Thyroid gland (tissue), 4 donors: ENCODE data around the gene CEP83. TPM values are rescaled to one million over a fixed set of nuclear protein-coding genes. Genes with fewer than 3 reads are reported as not detected.
"Not testable (repeated sequence)": the region's sequence is repeated elsewhere in the genome, so short reads cannot be mapped to it uniquely, and the experiment has no call there.

ENCODE experiments used
- DNase-seq, 2 donors: peaks; one replicate each; pipeline ENCODE4 v3.0.0-alpha.2; 2019
- H3K27ac ChIP-seq, 3 donors: fragments of 200-600 bp; sonication (generic); 1 replicate in 2 of 3; 2 replicates in 1 of 3; pipeline ENCODE4 v1.5.1; 2016 to 2019; ENCODE audit warnings: mild to moderate bottlenecking in 1 of 3, moderate library complexity in 1 of 3
- H3K27me3 ChIP-seq: fragments of 200-600 bp; sonication (generic); one replicate; pipeline ENCODE4 v1.5.1; 2019
- H3K36me3 ChIP-seq, 2 donors: fragments of 200-600 bp; sonication (generic); one replicate each; pipeline ENCODE4 v1.5.1; 2016 to 2019
- H3K4me1 ChIP-seq, 2 donors: fragments of 200-600 bp; sonication (generic); one replicate each; pipeline ENCODE4 v1.5.1; 2017 to 2019
- H3K4me3 ChIP-seq, 3 donors: fragments of 200-600 bp; sonication (generic); replicated peaks in 1 of 3; 1 replicate in 2 of 3; 2 replicates in 1 of 3; pipeline ENCODE4 v1.5.1; 2016; ENCODE audit warnings: mild to moderate bottlenecking in 1 of 3
- H3K9me3 ChIP-seq: fragments of 200-600 bp; sonication (generic); one replicate; pipeline ENCODE4 v1.5.1; 2017
- POLR2A ChIP-seq, 2 donors: fragments of 450-650 bp; IDR thresholded peaks; one replicate each; pipeline ENCODE4 v1.6.1; 2017; ENCODE audit warnings: antibody characterized with exemption in 2 of 2, mild to moderate bottlenecking in 2 of 2, moderate library complexity in 1 of 2
- WGBS, 2 donors: methylation state at CpG; one replicate each; pipeline ENCODE4 v1.1.5; 2017; 5-methylcytosine and 5-hydroxymethylcytosine counted together
- intact Hi-C: fragments of 100-400 bp; cut with DNase I; formaldehyde crosslinking; loops from one replicate; pipeline ENCODE4 v1.15.1; 2023
- total RNA-seq, 4 donors: library from RNA; depleted of rRNA; stranded (reverse); fragments of >200 nt; gene quantifications; one replicate each; pipeline ENCODE4 v1.2.3, GENCODE V29; 2016
- TF ChIP-seq, protein P1 (sequence below), 6 experiments: fragments of 200-600 bp in 3 of 6; fragments of 450-650 bp in 3 of 6; sonication (generic) in 3 of 6; IDR thresholded peaks; one replicate each; pipeline ENCODE4 v1.5.1; 2016 to 2019; ENCODE audit warnings: antibody characterized with exemption in 6 of 6, mild to moderate bottlenecking in 2 of 6, inconsistent platforms in 1 of 6, moderate library complexity in 1 of 6

The CEP83 gene
- total RNA-seq, 4 donors from 2014 or later: 24.1 to 41.9 (median 29.4) TPM

DNA sequence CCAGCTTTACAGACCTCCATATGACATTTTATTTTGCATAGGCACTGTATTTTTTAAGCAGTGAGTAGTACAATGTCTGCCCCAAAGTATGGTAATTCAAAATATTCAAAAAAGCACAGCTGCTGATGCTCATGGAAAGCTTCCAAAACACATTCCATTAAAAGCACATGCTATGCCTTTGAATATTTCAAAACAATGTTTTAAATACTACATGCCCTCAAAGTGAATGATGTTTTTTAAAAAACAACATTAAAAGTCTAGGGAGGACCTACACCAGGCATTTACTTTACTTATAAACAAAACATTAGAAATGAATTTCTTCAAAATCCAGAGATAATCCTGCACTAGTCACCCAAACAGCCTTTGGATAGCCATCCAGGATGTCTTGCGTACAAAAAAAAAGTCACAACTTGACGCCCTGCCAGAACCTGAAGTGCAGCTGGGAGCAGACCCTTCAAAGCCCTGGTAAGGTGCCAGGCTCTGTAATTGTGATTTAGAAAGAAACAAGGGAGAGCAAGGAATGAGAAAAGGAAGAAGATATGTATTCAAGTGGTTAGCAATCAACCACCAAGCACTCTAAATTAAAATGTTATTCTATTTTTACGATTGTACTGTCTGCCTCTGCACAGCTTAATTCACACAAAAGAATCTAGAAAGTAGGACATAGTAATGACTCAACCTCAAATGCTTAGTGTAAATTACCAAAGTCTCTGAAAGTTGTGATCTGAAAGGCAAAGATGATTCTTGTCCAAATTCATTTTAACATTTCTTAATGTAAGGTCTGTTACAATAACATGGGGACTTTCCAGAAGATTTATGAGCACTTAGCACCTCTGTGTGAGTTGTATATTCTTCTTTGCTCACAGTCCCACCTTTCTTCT is 31.9 kb downstream of the CEP83 start:
- DNase-seq: peak; percentile 89
- WGBS, 2 donors: 8 to 11% methylated on average over 3 of the region's 3 CpGs
- Histone ChIP-seq H3K4me1 (peaks cover 0 to 13% of the 10 kb centered on the region in 2 donors), H3K27ac (peak overlapping the region; percentile 28 to 38 (median 33)), H3K36me3 (no peaks in the 10 kb centered on the region), H3K4me3 (no peak overlapping the region), H3K27me3 (no peaks in the 10 kb centered on the region), H3K9me3 (no peaks in the 10 kb centered on the region)
- no peak for TF ChIP-seq POLR2A (IDR thresholded peaks at IDR 0.05)
- TF ChIP-seq, protein P1, sequence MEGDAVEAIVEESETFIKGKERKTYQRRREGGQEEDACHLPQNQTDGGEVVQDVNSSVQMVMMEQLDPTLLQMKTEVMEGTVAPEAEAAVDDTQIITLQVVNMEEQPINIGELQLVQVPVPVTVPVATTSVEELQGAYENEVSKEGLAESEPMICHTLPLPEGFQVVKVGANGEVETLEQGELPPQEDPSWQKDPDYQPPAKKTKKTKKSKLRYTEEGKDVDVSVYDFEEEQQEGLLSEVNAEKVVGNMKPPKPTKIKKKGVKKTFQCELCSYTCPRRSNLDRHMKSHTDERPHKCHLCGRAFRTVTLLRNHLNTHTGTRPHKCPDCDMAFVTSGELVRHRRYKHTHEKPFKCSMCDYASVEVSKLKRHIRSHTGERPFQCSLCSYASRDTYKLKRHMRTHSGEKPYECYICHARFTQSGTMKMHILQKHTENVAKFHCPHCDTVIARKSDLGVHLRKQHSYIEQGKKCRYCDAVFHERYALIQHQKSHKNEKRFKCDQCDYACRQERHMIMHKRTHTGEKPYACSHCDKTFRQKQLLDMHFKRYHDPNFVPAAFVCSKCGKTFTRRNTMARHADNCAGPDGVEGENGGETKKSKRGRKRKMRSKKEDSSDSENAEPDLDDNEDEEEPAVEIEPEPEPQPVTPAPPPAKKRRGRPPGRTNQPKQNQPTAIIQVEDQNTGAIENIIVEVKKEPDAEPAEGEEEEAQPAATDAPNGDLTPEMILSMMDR (IDR thresholded peaks at IDR 0.05): no peak
- intact Hi-C loops: no loop called here

DNA sequence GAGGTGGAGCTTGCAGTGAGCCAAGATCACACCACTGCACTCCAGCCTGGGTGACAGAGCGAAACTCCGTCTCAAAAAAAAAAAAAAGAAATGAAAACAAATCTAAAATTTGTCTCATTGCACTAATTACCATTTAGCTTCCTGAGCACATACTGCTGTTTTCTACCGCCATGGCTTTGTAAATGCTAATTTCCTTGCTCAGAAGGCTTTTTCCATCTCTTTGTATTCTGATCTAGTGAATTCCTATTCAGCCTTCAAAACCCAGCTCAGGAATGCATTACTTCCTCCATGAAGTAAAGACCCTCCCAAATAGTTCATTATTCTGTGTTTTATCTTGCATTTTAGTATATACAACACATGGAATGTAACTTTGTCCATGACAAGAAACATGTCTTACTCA is 33.6 kb downstream of the CEP83 start:
- no peak overlapping the region for H3K4me3 ChIP-seq
- no peaks in the 10 kb centered on the region for H3K9me3 ChIP-seq
- no peaks in the 10 kb centered on the region for H3K36me3 ChIP-seq
- peaks cover 0 to 13% of the 10 kb centered on the region in 2 donors for H3K4me1 ChIP-seq
- no peaks in the 10 kb centered on the region for H3K27me3 ChIP-seq
- DNase-seq: no peak
- TF ChIP-seq, protein P1 (IDR thresholded peaks at IDR 0.05): no peak
- TF ChIP-seq POLR2A (IDR thresholded peaks at IDR 0.05): no peak
- WGBS, 2 donors: 96 to 97% methylated on average over 3 of the region's 3 CpGs
- intact Hi-C loops: no loop called here
- no peak overlapping the region for H3K27ac ChIP-seq

DNA sequence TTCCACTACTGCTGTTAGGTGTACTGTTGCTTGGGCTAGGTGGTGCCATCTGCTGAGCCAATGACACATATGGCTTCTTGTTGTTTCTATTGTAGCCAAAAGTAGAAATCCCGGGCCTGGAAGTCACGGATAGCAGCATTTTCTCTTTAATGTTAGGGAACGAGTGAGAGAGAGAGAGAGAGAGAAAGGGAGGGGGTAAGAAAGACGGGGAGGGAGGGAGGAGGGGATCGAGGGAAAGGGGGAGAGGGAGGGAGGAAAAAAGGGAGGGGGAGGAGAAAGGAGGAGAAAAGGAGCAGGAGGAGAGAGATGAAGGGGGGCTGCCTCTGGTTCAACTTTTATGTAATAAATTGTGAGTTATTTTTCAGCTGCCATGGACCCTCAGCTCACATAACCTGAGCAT is 34.8 kb downstream of the CEP83 start:
- peaks cover 0 to 13% of the 10 kb centered on the region in 2 donors for H3K4me1 ChIP-seq
- intact Hi-C loops, H3K36me3 ChIP-seq, H3K9me3 ChIP-seq, H3K27ac ChIP-seq, DNase-seq, H3K4me3 ChIP-seq, H3K27me3 ChIP-seq: not testable (repeated sequence)
- WGBS, 2 donors: 99% methylated on average over 5 of the region's 5 CpGs

DNA sequence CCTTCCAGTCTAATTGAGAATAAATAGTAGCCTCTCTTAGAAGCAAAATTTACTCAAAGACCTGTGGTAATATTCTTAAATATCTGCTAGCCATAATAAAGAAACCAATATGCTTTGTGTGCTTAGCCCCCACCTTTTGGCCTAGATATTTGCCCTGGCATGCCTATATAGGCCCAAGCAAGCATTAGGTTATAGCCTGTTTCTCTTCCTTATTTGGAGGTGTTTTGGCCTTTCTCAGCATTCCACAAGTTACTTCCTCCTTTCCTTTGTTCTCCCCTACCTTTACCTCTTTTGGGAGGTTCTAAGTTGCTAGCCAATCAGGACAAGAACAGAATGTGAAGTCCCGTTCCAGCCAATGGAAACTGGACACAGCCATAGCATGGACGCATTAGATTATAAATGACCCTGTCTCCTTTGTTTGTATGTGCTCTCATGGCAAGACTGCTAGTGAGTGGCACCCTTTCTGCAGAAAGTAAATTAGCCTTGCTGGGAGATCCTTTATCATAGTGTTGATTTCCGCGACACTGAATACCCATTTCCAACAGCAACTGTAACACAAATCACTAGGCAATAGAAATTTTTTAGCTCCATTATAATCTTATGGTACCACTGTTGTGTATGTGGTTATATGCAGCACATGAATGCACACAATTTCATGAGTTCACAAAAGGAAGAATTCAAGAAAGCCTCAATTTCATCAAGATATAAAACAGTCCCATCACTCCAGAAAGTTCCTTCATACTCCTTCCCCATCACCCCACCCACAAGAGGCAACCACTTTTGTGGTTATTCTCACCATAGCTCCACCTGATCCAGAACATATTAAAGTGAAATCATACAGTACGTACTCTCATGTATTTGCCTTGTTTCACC is 37.6 kb downstream of the CEP83 start:
- Histone ChIP-seq H3K27ac (no peak overlapping the region), H3K36me3 (no peaks in the 10 kb centered on the region), H3K4me1 (peaks cover 0 to 1% of the 10 kb centered on the region in 2 donors), H3K9me3 (no peaks in the 10 kb centered on the region), H3K27me3 (no peaks in the 10 kb centered on the region), H3K4me3 (no peak overlapping the region)
- DNase-seq: no peak
- intact Hi-C loops: no loop called here
- 99% methylated on average over 5 of the region's 5 CpGs for WGBS, 2 donors
- TF ChIP-seq, protein P1 (IDR thresholded peaks at IDR 0.05): no peak
- no peak for TF ChIP-seq POLR2A (IDR thresholded peaks at IDR 0.05)

DNA sequence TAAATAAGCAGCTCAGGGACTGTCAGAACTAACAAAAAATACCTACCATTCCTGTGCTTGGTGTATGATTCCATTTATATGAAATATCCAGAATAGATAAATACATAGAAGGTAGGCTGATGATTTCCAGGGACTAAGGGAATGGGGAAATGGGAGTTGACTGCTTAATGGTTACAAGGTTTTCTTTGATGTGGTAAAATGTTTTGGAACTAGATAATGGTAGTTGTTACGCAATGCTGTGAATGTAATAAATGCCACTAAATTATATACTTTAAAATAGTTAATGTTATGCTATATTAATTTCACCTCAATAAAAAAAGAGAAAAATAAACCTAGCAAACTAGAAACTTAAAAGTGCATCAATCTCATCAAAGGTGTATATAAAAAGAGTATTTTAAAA is 41.1 kb downstream of the CEP83 start:
- H3K36me3 ChIP-seq: no peaks in the 10 kb centered on the region
- intact Hi-C loops: no loop called here
- DNase-seq: no peak
- H3K4me3 ChIP-seq: no peak overlapping the region
- no peak overlapping the region for H3K27ac ChIP-seq
- H3K4me1 ChIP-seq: no peaks in the 10 kb centered on the region
- H3K9me3 ChIP-seq: no peaks in the 10 kb centered on the region
- TF ChIP-seq, protein P1 (IDR thresholded peaks at IDR 0.05): no peak
- H3K27me3 ChIP-seq: no peaks in the 10 kb centered on the region
- WGBS, 2 donors: 97 to 98% methylated on average over 1 of the region's 1 CpG
